ENCODE results near the gene SRM. TPM values are rescaled to one million over a fixed set of nuclear protein-coding genes. Genes with fewer than 3 reads are reported as not detected.

The SRM gene
- total and polyA plus RNA-seq, 2 donors (not counting 1 experiment from before 2014, with no cell fraction given), result 38.9 to 79.2 TPM

DNA sequence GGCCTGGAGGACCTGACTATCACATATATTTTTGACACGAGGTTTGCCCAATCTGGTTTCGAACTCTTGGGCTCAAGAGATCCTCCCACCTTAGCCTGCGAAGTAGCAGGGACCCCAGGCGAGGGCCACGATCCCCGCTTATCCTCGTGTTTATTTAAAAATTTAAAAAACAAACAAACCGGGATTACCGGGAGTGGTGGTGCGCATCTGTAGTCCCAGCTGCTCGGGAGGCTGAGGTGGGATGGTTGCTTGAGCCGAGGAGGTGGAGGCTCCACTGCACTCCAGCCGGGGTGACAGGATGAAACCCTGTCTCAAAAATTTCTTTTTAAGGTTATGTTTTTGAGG is 40.3 kb upstream of the SRM start:
- Mint-ChIP-seq H3K9me3 (ENCODE audit: insufficient read depth) (no peaks in the 10 kb centered on the region), H3K4me1 (peaks cover 18% of the 10 kb centered on the region), H3K4me3 (peak overlapping the region; percentile 96), H3K27ac (peak overlapping the region; percentile 98), H3K27me3 (no peaks in the 10 kb centered on the region)
- DNase-seq (no peak), ATAC-seq (ENCODE audit: low read depth) (no peak)
- Histone ChIP-seq H2AFZ (ENCODE audit: insufficient read depth, low read depth, low read length, poor library complexity, severe bottlenecking) (peak overlapping the region; percentile 99), H3K4me1 (ENCODE audit: control insufficient read depth in 2 of 2, insufficient read depth in 2 of 2, low read length in 2 of 2) (peaks cover 11 to 15% of the 10 kb centered on the region in 2 donors), H3K9me3 (ENCODE audit: control extremely low read depth in 1 of 3, control insufficient read depth in 2 of 3, insufficient read depth in 1 of 3, low read length in 2 of 3) (no peaks in the 10 kb centered on the region), H4K20me1 (ENCODE audit: control insufficient read depth, insufficient read depth, low read length, poor library complexity, severe bottlenecking) (no peaks in the 10 kb centered on the region), H3K79me2 (ENCODE audit: control insufficient read depth, insufficient read depth, low read length) (peaks cover 23% of the 10 kb centered on the region), H3K4me2 (replicated peaks; ENCODE audit: low read depth, low read length, poor library complexity, severe bottlenecking) (peak overlapping the region; percentile 88), H3K27ac (ENCODE audit: low read length in 2 of 2) (peak overlapping the region; percentile 48 to 90), H3K9ac (ENCODE audit: low read length) (peak overlapping the region; percentile 99), H3K27me3 (replicated peaks in 1 of 4; ENCODE audit: control extremely low read depth in 1 of 4, control insufficient read depth in 3 of 4, insufficient read depth in 4 of 4, low read length in 3 of 4) (no peaks in the 10 kb centered on the region), H3K4me3 (ENCODE audit: control extremely low read depth in 1 of 5, extremely low read depth in 1 of 5, insufficient read depth in 1 of 5, low read depth in 2 of 5, low read length in 4 of 5) (peak overlapping the region in 4 of 5 experiments; percentile 71 to 96 (median 85)), H3K36me3 (replicated peaks in 1 of 2; ENCODE audit: control extremely low read depth in 1 of 2, control insufficient read depth in 1 of 2, extremely low read depth in 1 of 2, insufficient read depth in 2 of 2, low read length in 1 of 2) (peaks cover 0 to 18% of the 10 kb centered on the region in 2 experiments)
- CTCF ChIA-PET, result interaction anchor here (0.6 to 2.7 kb wide), 3 partner anchors 40 to 92 kb away, joined by 3 to 26 read pairs (median 4); partner anchors contain the start of gene SRM
- WGBS (ENCODE audit: insufficient coverage), result 77% methylated on average over 6 of the region's 13 CpGs
- TF ChIP-seq, protein P1, sequence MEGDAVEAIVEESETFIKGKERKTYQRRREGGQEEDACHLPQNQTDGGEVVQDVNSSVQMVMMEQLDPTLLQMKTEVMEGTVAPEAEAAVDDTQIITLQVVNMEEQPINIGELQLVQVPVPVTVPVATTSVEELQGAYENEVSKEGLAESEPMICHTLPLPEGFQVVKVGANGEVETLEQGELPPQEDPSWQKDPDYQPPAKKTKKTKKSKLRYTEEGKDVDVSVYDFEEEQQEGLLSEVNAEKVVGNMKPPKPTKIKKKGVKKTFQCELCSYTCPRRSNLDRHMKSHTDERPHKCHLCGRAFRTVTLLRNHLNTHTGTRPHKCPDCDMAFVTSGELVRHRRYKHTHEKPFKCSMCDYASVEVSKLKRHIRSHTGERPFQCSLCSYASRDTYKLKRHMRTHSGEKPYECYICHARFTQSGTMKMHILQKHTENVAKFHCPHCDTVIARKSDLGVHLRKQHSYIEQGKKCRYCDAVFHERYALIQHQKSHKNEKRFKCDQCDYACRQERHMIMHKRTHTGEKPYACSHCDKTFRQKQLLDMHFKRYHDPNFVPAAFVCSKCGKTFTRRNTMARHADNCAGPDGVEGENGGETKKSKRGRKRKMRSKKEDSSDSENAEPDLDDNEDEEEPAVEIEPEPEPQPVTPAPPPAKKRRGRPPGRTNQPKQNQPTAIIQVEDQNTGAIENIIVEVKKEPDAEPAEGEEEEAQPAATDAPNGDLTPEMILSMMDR (IDR thresholded peaks at IDR 0.05), result no peak
- TF ChIP-seq EZH2 (IDR thresholded peaks at IDR 0.05; ENCODE audit: borderline replicate concordance, insufficient read depth, low read depth, low read length, poor library complexity, severe bottlenecking), result no peak
- POLR2A ChIA-PET, result interaction anchor here (1.4 to 2.1 kb wide), 3 partner anchors 40 to 546 kb away, joined by 5 to 9 read pairs (median 5); partner anchors contain the start of genes SRM and TARDBP
- intact Hi-C loops (cut with micrococcal nuclease), result no loop called here
